NCI-H2196 treated with DMSO at 0.1 percent for 48 hours (cell line): ENCODE measurements around the gene PRSS56.

Experiments used
- DNase-seq: peaks from one replicate; lab custom pipeline; 2025; ENCODE audit not compliant: unreplicated experiment; lab: John Stamatoyannopoulos, UW

Gene PRSS56

GRCh38 chr2:232519581-232520438 lies at the start of gene PRSS56:
Gene PRSS56 (plus strand): TSS chr2:232520388. CDS start chr2:232520599, 211 bp downstream.
- no peak for DNase-seq

DNA sequence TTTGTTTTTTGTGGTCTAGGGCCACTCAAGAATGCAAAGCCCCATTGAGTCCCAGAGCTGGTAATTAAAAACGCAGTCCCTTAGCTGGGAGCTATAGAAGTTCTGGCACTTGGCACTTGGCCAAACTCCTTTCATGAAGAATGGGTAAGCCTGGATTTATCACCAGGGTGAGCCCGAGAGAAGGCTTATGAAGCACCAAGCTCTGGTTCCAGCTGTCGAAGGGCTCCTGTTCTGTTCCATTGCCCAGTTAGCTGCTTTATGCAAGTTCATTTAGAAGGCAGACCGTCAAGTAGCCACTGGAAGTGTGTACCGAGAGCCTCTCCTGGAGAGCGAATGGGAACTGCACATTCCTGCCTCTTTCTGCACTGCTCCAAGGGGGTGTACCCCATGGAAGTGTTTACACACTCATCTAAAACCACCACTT lies 46.7 kb upstream of the PRSS56 start:
- peak; percentile 11 for DNase-seq

DNA sequence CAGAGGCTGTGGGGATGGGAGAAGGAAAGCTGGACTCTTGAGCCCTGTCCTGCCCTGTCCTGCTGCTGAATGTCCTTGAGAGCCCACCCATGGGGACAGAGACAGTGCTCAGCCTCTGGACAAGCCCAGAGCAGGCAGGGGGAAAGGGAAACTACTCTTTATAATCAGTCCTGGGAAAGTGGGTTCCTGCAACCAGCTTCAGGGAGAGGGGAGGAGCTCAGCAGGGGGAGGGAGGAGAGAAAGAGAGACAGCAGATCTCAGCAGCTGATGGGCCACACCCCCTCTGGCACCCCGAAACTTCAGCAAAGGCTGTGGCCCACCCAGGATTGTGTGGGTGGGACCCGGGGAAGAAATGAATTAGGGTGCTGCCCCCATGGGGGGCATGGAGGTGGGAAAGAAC lies 44.1 kb upstream of the PRSS56 start:
- DNase-seq: no peak

DNA sequence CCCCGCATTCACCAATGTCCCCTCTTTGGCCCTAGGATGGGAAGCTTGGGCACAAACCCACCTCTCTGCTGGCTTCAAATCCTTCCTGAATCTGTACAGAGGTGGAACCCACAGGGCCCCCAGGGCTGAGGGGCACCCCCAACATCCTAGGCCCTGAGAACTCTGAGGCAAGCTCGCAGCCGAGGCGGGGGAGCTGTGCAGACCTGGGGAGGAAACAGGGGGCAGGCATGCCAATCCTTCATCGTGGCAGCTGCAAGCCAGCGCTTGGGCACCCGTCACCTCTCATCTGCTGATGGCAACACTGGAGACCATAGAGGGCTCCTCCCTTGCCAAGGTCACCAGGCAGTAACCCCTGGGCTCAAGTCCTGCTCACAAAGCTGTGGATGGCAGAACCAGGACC lies 43.4 kb upstream of the PRSS56 start:
- no peak for DNase-seq

DNA sequence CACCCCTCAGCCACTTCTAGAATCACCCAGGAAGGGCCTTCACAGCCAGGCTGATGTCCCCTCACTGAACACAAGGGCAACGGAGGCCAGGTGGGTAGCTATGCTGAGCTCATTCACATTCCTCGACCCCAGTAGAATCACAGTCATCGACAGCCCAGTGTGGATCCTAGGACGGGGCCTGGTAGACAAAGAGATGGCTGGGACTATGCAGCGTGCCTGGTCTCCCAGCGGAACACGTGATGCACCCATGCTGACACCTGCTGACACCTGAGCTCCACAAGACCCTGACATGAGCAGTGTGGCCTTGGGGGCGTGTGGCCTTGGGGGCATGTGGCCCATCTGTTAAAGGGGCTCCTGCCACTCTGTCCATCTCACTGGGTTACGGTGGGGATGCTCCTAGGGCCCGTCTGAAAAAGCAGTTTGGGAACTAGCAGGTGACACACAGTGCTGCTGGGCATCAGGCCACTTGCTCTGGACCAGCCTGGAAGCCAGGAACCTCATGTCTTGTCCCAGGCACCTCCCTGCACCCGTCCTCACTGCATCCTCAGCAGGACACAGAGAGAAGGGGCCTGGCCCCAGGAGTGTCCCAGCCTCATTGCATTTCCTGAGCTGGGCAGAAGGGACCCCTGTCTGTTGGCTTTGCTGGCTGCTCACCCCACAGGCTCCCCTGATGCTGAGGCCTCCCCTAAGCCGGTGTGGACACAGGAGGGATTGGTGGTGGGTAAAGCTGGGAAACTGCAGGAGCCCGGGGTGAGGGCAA lies 42.3 kb upstream of the PRSS56 start:
- no peak for DNase-seq

DNA sequence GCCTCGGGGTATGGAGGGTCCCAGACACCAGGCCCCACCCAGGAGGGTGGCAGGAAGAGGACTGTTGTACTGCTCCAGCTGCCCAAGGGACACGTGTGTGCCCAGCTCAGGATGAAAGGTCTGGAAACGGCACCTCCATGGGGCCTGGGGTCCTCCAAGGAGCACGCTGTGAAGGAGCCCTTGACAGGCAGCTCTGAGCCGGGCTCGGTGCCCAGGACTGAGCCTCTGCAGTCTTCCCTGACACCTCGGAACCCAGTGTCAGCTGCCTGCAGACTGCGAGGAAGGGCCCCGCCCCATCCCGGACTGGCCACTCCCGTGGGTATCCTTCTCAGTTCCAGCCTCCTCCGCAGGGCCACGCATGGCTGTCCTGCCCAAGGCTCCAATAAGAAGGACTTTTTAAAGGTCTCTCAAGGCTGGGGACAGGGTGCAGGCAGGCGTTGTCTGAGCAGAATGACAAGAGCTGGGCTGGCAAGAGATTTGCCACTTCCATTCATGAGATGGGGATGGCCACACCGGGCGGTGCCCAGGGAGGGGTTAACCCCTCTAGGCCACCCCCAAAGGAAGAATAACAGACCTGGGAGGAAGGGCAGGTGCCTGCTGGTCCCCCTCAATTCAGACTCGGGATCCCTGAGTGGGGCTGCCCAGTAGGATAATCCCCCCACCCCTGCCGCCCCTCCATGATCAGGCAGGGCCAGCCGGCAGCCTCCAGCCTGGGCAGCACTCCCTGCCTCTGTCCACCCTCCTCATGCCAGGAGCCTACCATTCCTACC lies 41.4 kb upstream of the PRSS56 start:
- DNase-seq: no peak

GRCh38 chr2:232479341-232480200 lies 40.6 kb upstream of the PRSS56 start:
- DNase-seq: no peak

- DNase-seq: no peak
These were observed 39.7 kb upstream of the PRSS56 start for GRCh38 chr2:232480201-232481190.

- DNase-seq: no peak
These were observed 38.7 kb upstream of the PRSS56 start for GRCh38 chr2:232481322-232482140.

DNA sequence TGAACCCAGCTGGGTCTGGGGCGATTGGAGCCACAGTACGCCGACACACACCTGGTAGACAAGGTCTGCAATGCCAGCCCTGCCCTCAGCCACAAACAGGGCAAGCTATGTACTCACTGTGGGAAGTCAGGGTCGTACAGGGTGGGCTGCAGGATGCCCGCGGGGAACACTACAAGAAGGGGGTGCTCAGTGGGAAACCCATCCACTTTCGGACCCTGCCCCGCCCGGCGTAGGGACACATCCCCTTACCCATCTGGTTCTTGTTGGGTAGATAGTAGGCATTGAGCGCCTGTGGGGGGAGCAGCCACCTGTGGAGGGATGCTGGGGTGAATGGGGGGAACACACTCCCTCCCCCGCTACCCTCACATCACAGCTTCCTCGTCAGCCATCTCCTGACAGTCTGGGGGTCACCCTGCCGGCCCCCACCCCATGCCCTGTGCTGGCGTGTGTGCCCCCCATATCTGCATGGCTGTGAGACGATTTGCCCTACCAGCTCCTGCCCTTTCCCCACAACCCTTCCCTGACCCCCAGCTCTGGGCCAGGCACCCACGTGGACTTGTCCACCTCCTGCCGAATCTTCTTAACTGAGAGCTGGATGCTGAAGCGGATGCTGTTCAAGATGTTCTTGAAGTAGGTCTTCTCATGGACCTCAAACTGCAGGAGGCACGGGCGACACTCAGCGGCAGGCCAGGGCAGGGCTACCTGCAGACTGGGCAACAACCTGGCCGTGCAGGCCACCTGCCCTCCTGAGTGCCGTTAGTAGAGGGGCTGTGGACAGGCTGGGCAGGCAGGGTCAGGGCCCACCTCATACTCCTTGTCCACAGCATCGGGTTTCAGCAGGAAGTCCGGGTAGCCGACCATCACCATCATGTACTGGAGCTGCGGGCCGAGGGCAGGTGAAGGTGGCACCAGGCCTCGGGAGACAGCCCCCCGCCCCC lies 37.6 kb upstream of the PRSS56 start:
- DNase-seq: no peak

GRCh38 chr2:232483311-232483922 lies 36.8 kb upstream of the PRSS56 start:
- DNase-seq: no peak

DNA sequence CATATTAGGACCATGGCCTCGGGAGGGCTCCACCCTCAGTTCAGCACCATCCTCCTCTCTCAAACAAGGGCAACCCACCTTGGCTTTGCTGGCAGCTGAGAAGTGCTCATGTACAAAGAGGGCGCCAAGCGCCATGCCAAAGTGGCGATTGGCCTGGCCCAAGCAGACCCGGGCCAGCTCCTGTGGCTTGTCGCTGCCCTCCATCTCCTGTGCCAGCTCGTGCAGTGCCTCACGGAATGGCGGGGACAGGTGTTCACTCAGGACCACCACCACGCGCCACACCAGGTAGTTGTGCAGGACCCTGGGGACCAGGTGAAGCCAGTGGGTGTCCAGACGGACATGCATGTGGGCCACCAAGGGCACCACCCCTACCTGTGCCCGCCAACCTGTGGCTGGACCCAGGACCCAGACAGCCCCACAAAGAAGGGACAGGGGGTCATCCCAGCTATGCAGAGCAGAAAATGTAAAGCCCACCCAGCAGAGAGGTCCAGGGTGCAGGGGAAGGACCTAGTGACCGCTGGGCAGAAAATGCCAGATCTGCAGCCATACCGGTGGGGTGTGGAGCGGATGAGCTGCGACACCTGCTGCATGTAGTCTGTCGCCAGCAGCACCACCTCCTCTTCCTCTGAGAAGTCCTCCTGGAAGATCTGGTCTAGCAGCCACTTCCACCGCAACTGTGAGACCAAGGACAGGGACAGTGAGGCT lies 36.1 kb upstream of the PRSS56 start:
- DNase-seq: no peak

DNA sequence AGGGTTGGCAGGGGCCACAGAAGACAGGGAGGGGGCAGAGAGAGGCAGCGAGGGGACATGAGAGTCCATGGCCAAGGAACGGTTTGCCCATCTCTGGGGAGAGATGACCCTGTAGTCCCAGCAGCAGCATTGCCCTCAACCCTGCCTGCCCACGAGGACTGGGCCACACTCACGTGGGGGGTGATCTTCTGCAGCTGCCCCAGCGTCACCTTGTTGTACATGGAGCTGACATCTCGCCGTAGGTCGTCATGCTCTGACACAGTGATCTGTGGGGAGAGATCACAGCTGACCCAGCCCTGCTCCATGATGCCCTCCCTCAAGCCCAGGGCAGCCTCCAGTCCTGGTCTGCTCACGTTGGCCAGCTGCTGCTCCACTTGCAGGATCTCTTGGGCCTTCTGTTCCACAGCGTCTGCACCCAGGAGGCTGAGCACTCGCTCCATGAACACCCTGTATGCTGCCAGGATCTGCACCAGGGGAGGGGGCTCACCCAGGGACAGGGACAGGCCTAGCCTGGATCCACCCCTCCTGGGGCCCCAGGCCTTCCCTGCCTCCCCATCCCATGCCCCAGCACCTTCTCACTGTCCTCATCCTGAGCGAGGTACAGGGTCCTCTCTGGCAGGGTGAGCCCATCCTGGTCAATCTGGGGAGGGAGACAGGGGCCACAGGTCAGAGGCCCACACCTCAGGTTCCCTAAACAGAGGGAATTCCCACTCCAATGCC lies 35.4 kb upstream of the PRSS56 start:
- no peak for DNase-seq

- DNase-seq: no peak
These were observed 34.8 kb upstream of the PRSS56 start for GRCh38 chr2:232485348-232485756.

DNA sequence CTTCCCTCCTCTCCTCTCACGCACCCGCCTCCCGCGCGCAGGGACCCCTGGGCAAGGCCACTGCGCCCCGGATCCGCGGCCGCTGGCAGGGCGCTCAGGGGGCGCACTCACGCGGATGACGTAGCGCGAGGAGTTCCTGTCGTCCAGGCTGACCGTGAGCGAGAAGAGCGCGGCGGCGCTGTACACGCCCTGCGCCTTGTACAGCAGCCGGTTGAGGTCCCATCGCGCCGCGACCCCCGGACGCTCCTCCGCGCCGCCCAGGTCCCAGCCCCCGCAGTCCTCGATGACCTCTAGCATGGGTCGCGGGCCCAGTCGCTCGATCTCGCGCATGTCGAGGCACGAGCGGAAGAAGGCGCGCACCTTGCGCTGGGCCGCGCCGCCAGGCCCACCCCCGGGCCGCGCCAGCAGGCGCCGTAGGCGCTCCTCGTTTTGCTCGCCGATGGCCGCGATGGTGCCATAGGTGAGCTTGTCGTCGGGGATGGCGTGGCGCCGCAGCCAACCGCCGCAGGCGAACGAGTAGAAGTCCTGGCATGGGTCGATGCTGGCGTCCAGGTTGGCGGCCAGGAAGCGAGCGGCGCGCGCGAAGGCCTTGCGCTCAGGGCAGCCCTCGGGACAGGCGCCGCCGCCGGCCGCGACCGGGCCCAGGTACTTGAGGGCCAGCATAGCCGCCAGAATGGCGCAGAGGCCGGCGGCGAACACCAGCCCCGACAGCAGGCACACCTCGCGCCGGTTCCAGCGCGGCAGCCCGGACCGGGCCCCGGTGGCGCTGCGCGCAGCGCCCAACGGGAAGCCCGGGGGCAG lies 34.2 kb upstream of the PRSS56 start:
- no peak for DNase-seq
